ENCODE data around the gene TTC33. TPM values are rescaled to one million over a fixed set of nuclear protein-coding genes. Genes with fewer than 3 reads are reported as not detected.

The TTC33 gene
- total RNA-seq, 4 donors from 2014 or later, result 18.8 to 123 (median 39.7) TPM

GRCh38 chr5:40669606-40670390 is 86.0 kb downstream of the TTC33 start:
- no peaks in the 10 kb centered on the region for H3K4me1 ChIP-seq
- no peak overlapping the region for H3K4me3 ChIP-seq
- no peaks in the 10 kb centered on the region for H3K27me3 ChIP-seq
- intact Hi-C loops (cut with DNase I; ENCODE audit: low total_unique reads), result no loop called here
- no peaks in the 10 kb centered on the region for H3K36me3 ChIP-seq
- no peak overlapping the region for H3K27ac ChIP-seq
- H3K9me3 ChIP-seq, result no peaks in the 10 kb centered on the region
- no peak for TF ChIP-seq CTCF (IDR thresholded peaks at IDR 0.05)
- no peak for TF ChIP-seq POLR2A (IDR thresholded peaks at IDR 0.05)
- DNase-seq, result no peak

GRCh38 chr5:40667161-40667663 is 88.5 kb downstream of the TTC33 start:
- Histone ChIP-seq H3K4me1 (no peaks in the 10 kb centered on the region), H3K4me3 (no peak overlapping the region), H3K27me3 (no peaks in the 10 kb centered on the region), H3K9me3 (no peaks in the 10 kb centered on the region), H3K27ac (no peak overlapping the region), H3K36me3 (no peaks in the 10 kb centered on the region)
- no peak for DNase-seq
- TF ChIP-seq POLR2A (IDR thresholded peaks at IDR 0.05), result no peak
- no peak for TF ChIP-seq CTCF (IDR thresholded peaks at IDR 0.05)
- intact Hi-C loops (cut with DNase I; ENCODE audit: low total_unique reads), result no loop called here

GRCh38 chr5:40666657-40667056 is 89.1 kb downstream of the TTC33 start:
- Histone ChIP-seq H3K4me3 (no peak overlapping the region), H3K4me1 (no peaks in the 10 kb centered on the region), H3K27me3 (no peaks in the 10 kb centered on the region), H3K36me3 (no peaks in the 10 kb centered on the region), H3K9me3 (no peaks in the 10 kb centered on the region), H3K27ac (no peak overlapping the region)
- TF ChIP-seq CTCF (IDR thresholded peaks at IDR 0.05) (no peak), POLR2A (IDR thresholded peaks at IDR 0.05) (no peak)
- intact Hi-C loops (cut with DNase I; ENCODE audit: low total_unique reads), result no loop called here
- no peak for DNase-seq

- no peaks in the 10 kb centered on the region for H3K4me1 ChIP-seq
- no peaks in the 10 kb centered on the region for H3K27me3 ChIP-seq
- no peaks in the 10 kb centered on the region for H3K9me3 ChIP-seq
- H3K27ac ChIP-seq, result no peak overlapping the region
- intact Hi-C loops (cut with DNase I; ENCODE audit: low total_unique reads), result no loop called here
- H3K4me3 ChIP-seq, result no peak overlapping the region
- no peak for TF ChIP-seq CTCF (IDR thresholded peaks at IDR 0.05)
- TF ChIP-seq POLR2A (IDR thresholded peaks at IDR 0.05), result no peak
- no peaks in the 10 kb centered on the region for H3K36me3 ChIP-seq
- DNase-seq, result no peak
Measured at GRCh38 chr5:40665635-40666298, 90.0 kb downstream of the TTC33 start.

- H3K4me3 ChIP-seq, result no peak overlapping the region
- no peaks in the 10 kb centered on the region for H3K9me3 ChIP-seq
- no peaks in the 10 kb centered on the region for H3K27me3 ChIP-seq
- intact Hi-C loops (cut with DNase I; ENCODE audit: low total_unique reads), result no loop called here
- TF ChIP-seq POLR2A (IDR thresholded peaks at IDR 0.05), result no peak
- TF ChIP-seq CTCF (IDR thresholded peaks at IDR 0.05), result no peak
- no peak for DNase-seq
- H3K4me1 ChIP-seq, result no peaks in the 10 kb centered on the region
- H3K36me3 ChIP-seq, result no peaks in the 10 kb centered on the region
- no peak overlapping the region for H3K27ac ChIP-seq
Measured at GRCh38 chr5:40660751-40661150, 95.0 kb downstream of the TTC33 start.
